SK-N-SH (cell line): ENCODE data around the gene TCP11L1. TPM values are rescaled to one million over a fixed set of nuclear protein-coding genes. Genes with fewer than 3 reads are reported as not detected.

Experiments used
- CTCF ChIA-PET: fragments of 300-600, 350-600 bp; formaldehyde crosslinking; extraction: SDS; loops from one replicate; lab custom pipeline; 2021; lab: Yijun Ruan, JAX
- POLR2A ChIA-PET: fragments of 350-600 bp; sonication (Branson Sonifier 250); formaldehyde crosslinking; extraction: SDS; loops from one replicate; lab custom pipeline; 2020; ENCODE audit warnings: antibody characterized with exemption, inconsistent platforms; lab: Yijun Ruan, JAX
- DNase-seq: peaks from one replicate; pipeline ENCODE4 v3.0.0; 2012
- H2AFZ ChIP-seq: fragments of 200-600 bp; sonication (generic); 2 replicates; pipeline ENCODE4 v1.8.1; 2016; ENCODE audit warnings: antibody characterized with exemption, mild to moderate bottlenecking, low read depth
- H3F3A ChIP-seq: fragments of 200-600 bp; sonication (generic); replicated peaks from 2 replicates; pipeline ENCODE3; 2016; ENCODE audit warnings: antibody characterized with exemption, mild to moderate bottlenecking; ENCODE audit not compliant: insufficient read depth
- H3K27ac ChIP-seq, 2 experiments: fragments of 200-500 bp in 1 of 2; fragments of 200-600 bp in 1 of 2; sonication (Bioruptor generic) in 1 of 2; sonication (generic), shearing (Covaris generic) in 1 of 2; 2 replicates each; pipeline versions ENCODE4 v1.5.1 to v1.6.1; 2014 to 2016; ENCODE audit warnings: low read depth in 2 of 2, inconsistent platforms in 1 of 2, low read length in 1 of 2, mild to moderate bottlenecking in 1 of 2, mixed read lengths in 1 of 2
- H3K27me3 ChIP-seq: fragments of 200-600 bp; sonication (generic), shearing (Covaris generic); 2 replicates; pipeline ENCODE4 v1.6.1; 2016; ENCODE audit warnings: mixed run types; ENCODE audit not compliant: insufficient read depth
- H3K36me3 ChIP-seq, 2 experiments: fragments of 200-500 bp in 1 of 2; fragments of 200-600 bp in 1 of 2; sonication (Bioruptor generic) in 1 of 2; sonication (generic) in 1 of 2; replicated peaks in 1 of 2; 2 replicates each; pipeline versions ENCODE3 to v1.5.1; 2014 to 2016; ENCODE audit warnings: low read length in 1 of 2, mild to moderate bottlenecking in 1 of 2; ENCODE audit not compliant: insufficient read depth in 2 of 2, control insufficient read depth in 1 of 2
- H3K4me1 ChIP-seq, 2 experiments: fragments of 200-500 bp in 1 of 2; fragments of 200-600 bp in 1 of 2; sonication (Bioruptor generic) in 1 of 2; sonication (generic), shearing (Covaris generic) in 1 of 2; 2 replicates each; pipeline versions ENCODE4 v1.5.1 to v1.6.1; 2014 to 2016; ENCODE audit warnings: low read depth in 1 of 2, low read length in 1 of 2, mixed run types in 1 of 2; ENCODE audit not compliant: insufficient read depth in 2 of 2, control insufficient read depth in 1 of 2
- H3K4me2 ChIP-seq: fragments of 200-600 bp; sonication (generic), shearing (Covaris generic); 2 replicates; pipeline ENCODE4 v1.6.1; 2017; ENCODE audit warnings: mixed run types
- H3K4me3 ChIP-seq, 2 experiments: fragments of 200-500 bp in 1 of 2; fragments of 200-600 bp in 1 of 2; sonication (Bioruptor generic) in 1 of 2; sonication (generic), shearing (Covaris generic) in 1 of 2; 2 replicates each; pipeline versions ENCODE4 v1.5.1 to v1.8.1; 2014 to 2016; ENCODE audit warnings: low read depth in 2 of 2, inconsistent platforms in 1 of 2, low read length in 1 of 2, mild to moderate bottlenecking in 1 of 2, mixed read lengths in 1 of 2, moderate library complexity in 1 of 2
- H3K79me2 ChIP-seq: fragments of 200-600 bp; sonication (generic); 2 replicates; pipeline ENCODE4 v1.8.1; 2017; ENCODE audit warnings: mild to moderate bottlenecking; ENCODE audit not compliant: insufficient read depth
- H3K9ac ChIP-seq: fragments of 200-600 bp; sonication (generic); 2 replicates; pipeline ENCODE4 v1.6.1; 2017; ENCODE audit warnings: mixed run types
- H3K9me2 ChIP-seq: fragments of 200-600 bp; sonication (generic); 2 replicates; pipeline ENCODE4 v1.6.1; 2017; ENCODE audit warnings: mixed run types
- H3K9me3 ChIP-seq: fragments of 200-600 bp; sonication (generic); 2 replicates; pipeline ENCODE4 v1.6.1; 2017; ENCODE audit warnings: mixed run types, mild to moderate bottlenecking, moderate library complexity
- H4K20me1 ChIP-seq: fragments of 200-600 bp; sonication (generic); 2 replicates; pipeline ENCODE4 v1.6.1; 2017; ENCODE audit warnings: mild to moderate bottlenecking, mixed run types; ENCODE audit not compliant: insufficient read depth
- EP300 ChIP-seq, 2 experiments: IDR thresholded peaks; 2 replicates each; pipeline versions ENCODE4 v1.4.0 to v1.6.1; 2012; ENCODE audit warnings: borderline replicate concordance in 1 of 2, low read depth in 1 of 2, low read length in 1 of 2
- FOSL2 ChIP-seq: IDR thresholded peaks from 2 replicates; pipeline ENCODE4 v1.4.0; 2012; ENCODE audit warnings: low read depth, mild to moderate bottlenecking, moderate library complexity, borderline replicate concordance
- FOXM1 ChIP-seq: IDR thresholded peaks from 2 replicates; pipeline ENCODE4 v1.4.0; 2012; ENCODE audit warnings: low read depth, mild to moderate bottlenecking
- GABPA ChIP-seq: IDR thresholded peaks from 2 replicates; pipeline ENCODE4 v1.4.0; 2012; ENCODE audit warnings: low read depth, mild to moderate bottlenecking
- JUND ChIP-seq: IDR thresholded peaks from 2 replicates; pipeline ENCODE4 v1.4.0; 2012
- MAX ChIP-seq: IDR thresholded peaks from 2 replicates; pipeline ENCODE4 v1.4.0; 2012; ENCODE audit warnings: low read depth
- NRF1 ChIP-seq: IDR thresholded peaks from 2 replicates; pipeline ENCODE4 v1.6.1; 2012; ENCODE audit warnings: low read depth, mild to moderate bottlenecking, low read length
- PBX3 ChIP-seq: IDR thresholded peaks from 2 replicates; pipeline ENCODE4; 2012
- POLR2AphosphoS5 ChIP-seq: IDR thresholded peaks from 2 replicates; pipeline ENCODE4 v1.6.1; 2012; ENCODE audit warnings: low read depth, low read length
- TCF12 ChIP-seq: IDR thresholded peaks from 2 replicates; pipeline ENCODE4 v1.4.0; 2012
- ZBTB33 ChIP-seq: IDR thresholded peaks from 2 replicates; pipeline ENCODE4 v1.4.0; 2012; ENCODE audit warnings: low read depth, borderline replicate concordance
- WGBS: methylation state at CpG from one replicate; pipeline ENCODE4 v1.1.6; 2017; ENCODE audit warnings: low lambda C conversion rate; 5-methylcytosine and 5-hydroxymethylcytosine counted together
- polyA plus RNA-seq, 3 experiments: library from polyadenylated mRNA; depleted of rRNA; stranded (reverse); fragments of >200 nt; gene quantifications; 2 replicates each; pipeline ENCODE4 v1.2.3, GENCODE V29; 2012

Gene TCP11L1
- polyA plus RNA-seq, 1 of the 3 experiments (the other 2 are of a cell fraction): 12.7 TPM

GRCh38 chr11:33062137-33062536, 22.8 kb downstream of the TCP11L1 start (continued):
- no peak for TF ChIP-seq ZBTB33

- H3K27ac ChIP-seq: peak overlapping the region; percentile 45 to 78; a peak in 3 of 4 replicates
- H3K27me3 ChIP-seq: no peaks in the 10 kb centered on the region
- no peak overlapping the region for H3K4me3 ChIP-seq
- TF ChIP-seq JUND (peak; percentile 14; the same call in 1 of the 2 replicates), FOXM1 (no peak), MAX (no peak), FOSL2 (peak; percentile 14), POLR2AphosphoS5 (no peak; the same call in 1 of the 2 replicates), EP300 (IDR thresholded peaks at IDR 0.05; ENCODE audit: borderline replicate concordance in 1 of 2, low read depth in 1 of 2, low read length in 1 of 2) (peak in 1 of 2 experiments; percentile 29; a peak in 1 of 4 replicates), NRF1 (no peak), TCF12 (peak; percentile 86), GABPA (no peak), PBX3 (peak; percentile 68)
- H3K9me2 ChIP-seq: no peaks in the 10 kb centered on the region
- H3K36me3 ChIP-seq: peaks cover 23 to 49% of the 10 kb centered on the region in 2 experiments
- no peaks in the 10 kb centered on the region for H4K20me1 ChIP-seq
- peaks cover 24% of the 10 kb centered on the region for H3F3A ChIP-seq
- H3K4me1 ChIP-seq: peaks cover 15 to 59% of the 10 kb centered on the region in 2 experiments; a peak in 3 of 4 replicates
- H3K79me2 ChIP-seq: no peaks in the 10 kb centered on the region
- no peak for DNase-seq
- H2AFZ ChIP-seq: no peak overlapping the region
- H3K9ac ChIP-seq: no peak overlapping the region
- 65% methylated on average over 3 of the region's 3 CpGs for WGBS
- CTCF ChIA-PET: interaction anchor here (0.7 to 5.1 kb wide), 5 partner anchors 9 to 255 kb away, joined by 3 to 36 read pairs (median 4); no protein-coding TSS in a partner anchor
- H3K4me2 ChIP-seq: 0 out of 2 replicates have a peak overlapping the region, but pooled peaks have one; percentile 14
- POLR2A ChIA-PET: no interaction called here
- no peaks in the 10 kb centered on the region for H3K9me3 ChIP-seq
Measured at GRCh38 chr11:33063326-33063881, 24.0 kb downstream of the TCP11L1 start.
